ENCODE results near the gene PAK4.
"Not testable (repeated sequence)": the region's sequence is repeated elsewhere in the genome, so short reads cannot be mapped to it uniquely, and the experiment has no call there.

The PAK4 gene

DNA sequence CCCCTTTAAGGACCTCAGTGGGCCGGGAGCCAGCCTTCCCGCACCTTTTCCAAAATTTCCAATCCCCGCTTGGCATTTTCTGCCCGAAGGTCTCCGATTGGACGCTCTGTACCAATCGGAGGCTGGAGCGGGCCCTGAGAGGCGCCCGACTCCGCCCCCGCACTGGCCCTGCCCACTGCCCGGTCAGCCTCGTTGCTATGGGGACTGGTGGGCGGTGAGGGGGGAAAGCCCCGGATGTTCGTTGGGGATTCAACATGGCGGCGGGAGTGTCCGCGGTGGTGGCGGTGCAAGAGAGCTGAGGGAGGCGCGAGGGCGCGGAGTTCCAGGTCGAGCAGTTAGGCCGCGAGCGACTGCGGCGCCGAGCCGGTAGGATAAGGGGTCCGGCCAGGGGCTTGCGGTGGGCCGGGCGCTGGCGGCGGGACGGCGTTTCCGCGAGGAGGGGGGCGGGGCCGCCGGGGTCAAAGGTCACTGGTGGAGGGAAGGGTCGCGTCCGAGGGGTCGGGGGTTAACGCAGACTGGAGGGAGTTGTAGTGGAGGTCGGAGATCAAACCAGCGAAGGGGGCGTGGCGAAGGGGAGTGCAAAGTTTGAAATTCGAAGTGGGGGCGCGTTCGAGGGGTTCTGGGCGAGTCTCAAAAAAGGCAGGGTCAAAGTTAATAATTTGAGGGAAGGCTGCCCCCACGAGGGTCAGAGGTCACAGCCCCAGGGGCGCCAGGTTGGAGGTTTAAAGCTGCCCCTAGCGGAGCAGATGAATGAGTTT, at the start of gene PAK4:
Gene PAK4, plus strand, starts transcription at position 233 of the 758 bp plus-strand sequence. CDS start 43,768 bp downstream, outside the sequence.
- DNase-seq, result peak; percentile 99

GRCh38 chr19:39077323-39077722, 48.3 kb upstream of the PAK4 start:
- DNase-seq, result no peak

- no peak for DNase-seq
Observed at GRCh38 chr19:39078436-39079200, 47.0 kb upstream of the PAK4 start.

GRCh38 chr19:39080431-39080830, 45.2 kb upstream of the PAK4 start:
- DNase-seq, result no peak

- DNase-seq, result no peak
Observed at GRCh38 chr19:39082167-39082566, 43.4 kb upstream of the PAK4 start.

- DNase-seq, result no peak
Observed at GRCh38 chr19:39082745-39083598, 42.6 kb upstream of the PAK4 start.

DNA sequence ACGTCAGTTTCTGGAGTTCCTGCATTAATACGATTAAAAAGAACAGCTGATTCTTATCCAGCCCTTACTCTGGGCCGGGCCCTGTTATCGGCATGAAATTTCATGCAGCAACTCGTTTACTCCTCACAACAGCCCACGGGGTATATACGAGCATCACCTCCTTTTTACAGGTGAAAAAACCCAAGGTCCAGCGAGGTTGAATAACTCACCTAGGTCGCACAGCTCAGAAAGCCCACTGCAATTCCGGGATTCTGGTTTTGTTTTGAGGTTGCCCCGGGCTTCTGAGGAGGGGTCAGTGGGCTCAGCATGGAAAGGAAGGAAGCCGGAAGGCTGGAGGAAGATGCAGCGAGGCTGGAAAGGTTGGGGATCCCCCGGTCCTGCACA, 42.0 kb upstream of the PAK4 start:
- peak; percentile 53 for DNase-seq

- DNase-seq, result no peak
Observed at GRCh38 chr19:39083983-39084731, 41.4 kb upstream of the PAK4 start, which contains the start of gene ACP7. TSS of gene ACP7 (plus strand) at chr19:39084368. CDS start at chr19:39085270, 902 bp downstream.

DNA sequence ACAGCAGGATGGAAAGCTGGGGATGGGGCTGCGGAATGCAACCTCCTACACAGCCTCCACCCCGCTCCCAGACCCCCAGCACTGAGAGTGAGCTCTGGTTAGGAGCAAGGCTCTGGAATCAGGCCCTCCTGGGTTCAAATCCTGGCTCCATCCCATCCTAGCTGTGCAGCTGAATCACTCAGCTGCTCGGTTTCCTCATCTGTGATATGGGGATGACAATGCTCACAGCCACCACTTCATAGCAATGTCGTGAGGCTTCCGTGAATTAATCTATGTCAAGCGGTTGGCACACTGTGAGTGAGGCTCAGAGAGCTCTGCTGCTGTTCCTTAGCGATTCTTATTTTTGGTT, 40.9 kb upstream of the PAK4 start:
- no peak for DNase-seq

DNA sequence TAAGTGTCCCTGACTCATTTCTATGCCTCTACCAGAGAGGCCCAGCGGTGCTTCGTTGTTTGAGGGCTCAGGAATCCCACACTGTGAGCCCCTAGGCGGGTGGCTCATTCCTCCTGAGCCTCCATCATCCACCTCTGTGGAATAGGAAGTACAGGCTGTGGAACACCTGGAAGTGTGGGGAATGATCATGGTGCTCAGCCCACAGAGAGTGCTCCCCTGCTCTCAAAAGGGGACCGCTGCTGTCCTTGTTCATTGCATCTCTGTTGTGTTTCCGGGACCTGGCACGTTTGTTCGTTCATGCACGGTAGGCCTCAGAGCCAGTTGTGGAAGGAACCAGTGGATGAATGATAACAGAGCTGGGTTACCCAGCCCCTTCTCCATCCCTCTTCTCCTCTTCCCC, 40.2 kb upstream of the PAK4 start:
- DNase-seq, result no peak

- no peak for DNase-seq
Observed at GRCh38 chr19:39086386-39086785, 39.2 kb upstream of the PAK4 start.

DNA sequence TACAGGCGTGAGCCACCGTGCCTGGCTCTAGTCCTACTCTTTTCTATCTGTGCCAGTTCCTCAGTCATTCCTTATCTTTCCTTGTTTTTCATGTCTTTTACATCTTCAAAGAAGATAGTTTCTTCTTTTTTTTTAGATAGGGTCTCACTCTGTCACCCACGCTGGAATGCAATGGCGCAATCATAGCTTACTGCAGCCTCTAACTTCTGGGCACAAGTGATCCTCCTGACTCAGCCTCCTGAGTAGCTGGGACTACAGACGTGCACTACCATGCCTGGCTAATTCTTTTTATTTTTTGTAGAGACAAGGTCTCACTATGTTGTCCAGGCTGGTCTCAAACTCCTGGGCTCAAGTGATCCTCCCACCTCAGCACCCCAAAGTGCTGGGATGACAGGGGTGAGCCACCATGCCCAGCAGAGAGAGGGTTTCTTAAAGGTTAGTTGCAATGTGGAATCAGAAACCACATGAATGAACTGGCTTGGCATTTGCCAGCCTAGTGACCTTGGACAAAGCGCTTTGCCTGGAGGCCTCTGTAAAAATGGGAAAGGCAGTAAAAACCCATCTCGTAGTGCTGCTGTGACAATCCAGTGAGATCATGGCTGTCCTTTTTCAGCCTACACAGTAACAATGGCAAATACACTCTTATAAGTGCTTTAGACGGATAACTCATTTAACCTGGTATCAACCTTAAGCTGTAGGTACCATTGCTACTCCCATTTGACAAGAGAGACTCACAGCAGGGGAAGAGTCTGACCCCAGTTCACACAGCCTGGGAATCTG, 37.5 kb upstream of the PAK4 start:
- no peak for DNase-seq

DNA sequence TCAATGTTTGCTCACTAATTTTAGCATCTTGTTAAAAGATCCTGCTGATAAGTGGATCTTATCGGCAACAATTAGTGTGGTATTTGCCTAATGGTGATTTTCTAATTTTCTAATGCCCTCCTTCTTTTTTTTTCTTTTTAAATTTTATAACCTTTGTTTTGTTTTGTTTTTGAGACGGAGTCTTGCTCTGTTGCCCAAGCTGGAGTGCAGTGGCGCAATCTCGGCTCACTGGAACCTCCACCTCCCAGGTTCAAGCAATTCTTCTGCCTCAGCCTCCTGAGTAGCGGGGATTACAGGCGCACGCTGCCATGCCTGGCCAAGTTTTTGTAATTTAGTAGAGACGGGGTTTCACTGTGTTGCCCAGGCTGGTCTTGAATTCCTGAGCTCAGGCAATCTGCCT, 35.6 kb upstream of the PAK4 start:
- not testable (repeated sequence) for DNase-seq

DNA sequence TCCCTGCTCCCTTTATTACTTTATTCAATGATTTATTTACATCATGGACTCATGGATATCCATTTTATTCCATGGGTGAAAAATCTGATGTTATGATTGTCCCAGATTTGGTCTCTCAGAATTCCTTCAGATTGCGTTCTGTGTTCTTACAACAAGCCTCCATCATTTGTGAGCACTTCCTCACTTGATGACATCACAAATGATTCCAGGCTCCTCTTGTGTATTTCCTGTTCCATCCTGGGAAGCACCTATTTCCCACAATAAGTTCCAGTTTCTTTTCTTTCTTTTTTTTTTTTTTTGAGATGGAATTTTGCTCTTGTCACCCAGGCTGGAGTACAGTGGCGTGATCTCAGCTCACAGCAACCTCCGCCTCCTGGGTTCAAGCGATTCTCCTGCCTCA, 34.7 kb upstream of the PAK4 start:
- DNase-seq, result no peak

DNA sequence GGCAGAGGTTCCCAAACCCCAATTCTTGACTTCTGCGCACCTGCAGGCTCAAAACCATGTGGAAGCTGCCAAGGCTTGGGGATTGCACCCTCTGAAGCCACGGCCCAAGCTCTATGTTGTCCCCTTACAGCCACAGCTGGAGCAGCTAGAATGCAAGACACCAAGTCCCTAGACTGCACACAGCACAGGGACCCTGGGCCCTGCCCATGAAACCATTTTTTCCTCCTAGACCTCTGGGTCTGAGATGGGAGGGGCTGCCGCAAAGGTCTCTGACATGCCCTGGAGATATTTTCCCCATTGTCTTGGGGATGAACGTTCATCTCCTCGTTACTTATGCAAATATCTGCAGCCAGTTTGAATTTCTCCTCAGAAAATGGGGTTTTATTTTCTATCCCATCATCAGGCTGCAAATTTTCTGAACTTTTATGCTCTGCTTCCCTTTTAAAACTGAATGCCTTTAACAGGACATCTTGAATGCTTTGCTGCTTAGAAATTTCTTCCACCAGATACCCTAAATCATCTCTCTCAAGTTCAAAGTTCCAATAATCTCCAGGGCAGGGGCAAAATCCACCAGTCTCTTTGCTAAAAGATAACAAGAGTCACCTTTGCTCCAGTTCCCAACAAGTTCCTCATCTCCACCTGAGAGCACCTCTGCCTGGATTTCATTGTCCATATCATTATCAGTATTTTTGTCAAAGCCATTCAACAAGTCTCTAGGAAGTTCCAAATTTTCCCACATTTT, 29.6 kb upstream of the PAK4 start:
- DNase-seq, result not testable (repeated sequence)

DNA sequence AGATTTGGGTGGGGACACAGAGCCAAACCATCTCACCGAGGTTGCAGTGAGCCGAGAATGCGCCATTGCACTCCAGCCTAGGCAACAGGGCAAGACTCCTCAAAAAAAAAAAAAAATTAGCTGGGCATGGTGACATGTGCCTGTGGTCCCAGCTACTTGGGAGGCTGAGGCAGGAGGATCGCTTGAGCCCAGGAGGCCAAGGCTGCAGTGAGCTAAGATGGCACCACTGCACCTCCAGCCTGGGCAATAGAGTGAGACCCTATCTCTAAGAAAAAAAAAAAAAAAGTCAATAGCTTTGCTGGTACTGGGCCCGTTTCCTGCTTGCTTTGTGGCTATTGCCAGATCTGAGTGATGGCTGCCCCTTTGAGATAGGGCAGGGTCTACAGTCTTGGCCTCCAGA, 28.3 kb upstream of the PAK4 start:
- no peak for DNase-seq

- no peak for DNase-seq
Observed at GRCh38 chr19:39097721-39098120, 27.9 kb upstream of the PAK4 start.

DNA sequence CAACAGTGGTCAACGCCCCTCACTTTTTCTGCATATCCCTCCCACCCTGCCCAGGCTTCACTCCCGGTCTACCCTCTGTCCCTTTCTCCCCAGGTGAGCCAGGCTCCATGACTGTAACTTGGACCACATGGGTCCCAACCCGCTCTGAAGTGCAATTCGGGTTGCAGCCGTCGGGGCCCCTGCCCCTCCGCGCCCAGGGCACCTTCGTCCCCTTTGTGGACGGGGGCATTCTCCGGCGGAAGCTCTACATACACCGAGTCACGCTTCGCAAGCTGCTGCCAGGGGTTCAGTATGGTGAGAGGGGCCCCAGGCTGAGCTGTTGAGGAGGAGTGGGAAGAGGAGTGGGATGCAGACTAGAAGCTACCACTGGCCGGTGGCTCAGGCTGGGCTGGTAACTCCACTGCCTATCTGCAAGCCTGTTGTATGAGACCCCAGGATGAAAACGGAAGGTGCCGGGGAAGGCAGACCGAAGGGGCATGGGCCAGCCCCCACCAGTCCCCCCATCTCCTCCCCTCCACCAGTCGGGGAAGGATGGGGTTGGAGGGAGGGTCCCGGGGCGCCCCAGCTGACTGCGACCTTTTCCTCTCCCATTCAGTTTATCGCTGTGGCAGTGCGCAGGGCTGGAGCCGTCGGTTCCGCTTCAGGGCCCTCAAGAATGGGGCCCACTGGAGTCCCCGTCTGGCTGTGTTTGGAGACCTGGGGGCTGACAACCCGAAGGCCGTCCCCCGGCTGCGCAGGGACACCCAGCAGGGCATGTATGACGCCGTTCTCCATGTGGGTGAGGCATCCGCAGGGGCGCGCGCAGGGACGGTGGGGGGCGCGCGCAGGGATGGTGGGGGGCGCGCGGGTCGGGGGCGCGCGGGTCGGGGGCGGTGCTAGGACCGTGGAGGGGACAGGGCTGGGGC, 27.0 kb upstream of the PAK4 start:
- DNase-seq, result no peak

DNA sequence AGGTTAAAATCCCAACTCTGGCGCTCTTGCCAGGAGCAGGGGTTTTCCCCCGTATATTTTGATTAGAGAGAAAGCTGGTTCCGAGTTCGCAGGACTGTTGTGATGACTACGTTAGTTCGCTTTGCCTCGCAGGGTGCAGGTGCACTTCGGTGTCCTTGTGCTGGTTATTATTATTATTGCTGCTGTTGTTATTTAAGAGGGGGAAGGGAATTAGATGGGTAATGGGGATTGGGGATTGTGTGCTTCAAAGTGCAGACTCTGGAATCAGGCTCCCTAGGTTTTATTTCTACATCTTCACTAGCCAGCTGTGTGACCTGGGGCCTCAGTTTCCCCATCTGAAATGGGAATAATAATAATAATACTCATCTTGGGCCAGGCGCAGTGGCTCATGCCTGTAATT, 26.2 kb upstream of the PAK4 start:
- DNase-seq, result no peak
